K562 (cell line): ENCODE results near the gene NCDN. TPM values are rescaled to one million over a fixed set of nuclear protein-coding genes. Genes with fewer than 3 reads are reported as not detected.

Source experiments
- ATAC-seq: fragments of 200-7000 bp; cut with Tn5 transposase; 3 replicates; pipeline ENCODE4 v1.9.1; 2020; ENCODE audit warnings: moderate library complexity
- BruUV-seq: library from RNA; stranded (reverse); fragments of 400-500 nt; replicated peaks from 2 replicates; lab custom pipeline; 2021; lab: Mats Ljungman, UMichigan
- CTCF ChIA-PET: fragments of 300-600 bp; formaldehyde crosslinking; extraction: SDS; loops from one replicate; lab custom pipeline; 2021; ENCODE audit warnings: low intra/inter-chr PET ratio; lab: Yijun Ruan, JAX
- POLR2A ChIA-PET: fragments of 300-600, 350-650 bp; sonication (Branson Sonifier 250); formaldehyde crosslinking; extraction: SDS; loops from one replicate; lab custom pipeline; 2021; ENCODE audit warnings: antibody characterized with exemption, inconsistent platforms; lab: Yijun Ruan, JAX
- DNase-seq, 4 experiments: peaks; one replicate each; pipeline versions ENCODE4 v3.0.0 to v3.0.0-alpha.2; 2011 to 2018; ENCODE audit warnings: low spot score in 3 of 4, mixed read lengths in 3 of 4; ENCODE audit errors: extremely low read depth in 1 of 4
- FAIRE-seq: peaks from 2 replicates; lab custom pipeline; 2011; peaks lifted over from hg19 to GRCh38; lab: Jason Lieb, UNC
- H2AFZ ChIP-seq: 2 replicates; pipeline ENCODE4 v1.6.0; 2011; ENCODE audit warnings: low read depth, low read length, control low read depth, inconsistent platforms
- H3K27ac ChIP-seq: fragments of 200-600 bp; 3 replicates; pipeline ENCODE4 v1.8.0; 2011; ENCODE audit warnings: low read depth, mild to moderate bottlenecking, control low read depth, inconsistent platforms, low read length, moderate library complexity, mixed read lengths; ENCODE audit errors: extremely low read depth
- H3K27me3 ChIP-seq, 2 experiments: fragments of 300-600 bp in 1 of 2; 2 replicates in 1 of 2; 3 replicates in 1 of 2; pipeline versions ENCODE4 v1.6.0 to v1.8.0; 2011; ENCODE audit warnings: inconsistent platforms in 2 of 2, low read length in 2 of 2, mild to moderate bottlenecking in 1 of 2, mixed read lengths in 1 of 2, moderate library complexity in 1 of 2; ENCODE audit not compliant: control insufficient read depth in 2 of 2, insufficient read depth in 2 of 2
- H3K36me3 ChIP-seq: fragments of 300-600 bp; 3 replicates; pipeline ENCODE4 v1.8.0; 2011; ENCODE audit warnings: mild to moderate bottlenecking, low read length, inconsistent platforms; ENCODE audit not compliant: control insufficient read depth, insufficient read depth
- H3K4me1 ChIP-seq, 2 experiments: fragments of 200-600 bp in 1 of 2; replicated peaks in 1 of 2; 2 replicates in 1 of 2; 3 replicates in 1 of 2; pipeline versions ENCODE4 v1.5.1 to v1.8.0; 2011; ENCODE audit warnings: inconsistent platforms in 2 of 2, low read length in 2 of 2, mild to moderate bottlenecking in 1 of 2, mixed read lengths in 1 of 2, moderate library complexity in 1 of 2; ENCODE audit not compliant: control insufficient read depth in 2 of 2, insufficient read depth in 2 of 2
- H3K4me2 ChIP-seq: 2 replicates; pipeline ENCODE4 v1.6.1; 2011; ENCODE audit warnings: low read length, control low read depth, inconsistent platforms, mixed read lengths; ENCODE audit not compliant: insufficient read depth
- H3K4me3 ChIP-seq: fragments of 200-600 bp; sonication (generic), shearing (Covaris generic); 2 replicates; pipeline ENCODE4 v1.5.1; 2016; ENCODE audit warnings: control low read depth, inconsistent platforms
- H3K79me2 ChIP-seq: fragments of 200-600 bp; 3 replicates; pipeline ENCODE4 v1.8.0; 2011; ENCODE audit warnings: low read length, inconsistent platforms; ENCODE audit not compliant: control insufficient read depth, insufficient read depth
- H3K9ac ChIP-seq, 2 experiments: 2 replicates each; pipeline versions ENCODE4 v1.6.0 to v1.6.1; 2011; ENCODE audit warnings: low read depth in 2 of 2, low read length in 2 of 2, control low read depth in 1 of 2, inconsistent platforms in 1 of 2, mild to moderate bottlenecking in 1 of 2, mixed read lengths in 1 of 2; ENCODE audit not compliant: insufficient read depth in 1 of 2
- H3K9me1 ChIP-seq: one replicate; pipeline ENCODE4 v1.6.0; 2011; ENCODE audit warnings: inconsistent platforms, mild to moderate bottlenecking, low read length, moderate library complexity; ENCODE audit not compliant: control insufficient read depth, insufficient read depth
- H3K9me3 ChIP-seq: replicated peaks from 2 replicates; pipeline ENCODE4 v1.5.1; 2011; ENCODE audit warnings: low read depth, low read length, inconsistent platforms; ENCODE audit not compliant: control insufficient read depth, insufficient read depth
- H4K20me1 ChIP-seq: replicated peaks from 2 replicates; pipeline ENCODE4 v1.6.1; 2011; ENCODE audit warnings: low read length, inconsistent platforms, mixed read lengths; ENCODE audit not compliant: control insufficient read depth, insufficient read depth
- CREB1 ChIP-seq, 2 experiments: sonication (generic) in 1 of 2; formaldehyde crosslinking in 1 of 2; IDR thresholded peaks; 2 replicates each; pipeline versions ENCODE4 v1.6.1 to v1.8.0; 2012 to 2022; ENCODE audit warnings: inconsistent platforms in 1 of 2, mild to moderate bottlenecking in 1 of 2, missing genetic modification reagents in 1 of 2, moderate library complexity in 1 of 2
- RBM25 ChIP-seq: fragments of 200-400 bp; formaldehyde crosslinking; IDR thresholded peaks from 2 replicates; pipeline ENCODE4 v1.6.1; 2018; ENCODE audit warnings: low read length, low read depth, moderate library complexity; ENCODE audit not compliant: severe bottlenecking
- SAFB2 ChIP-seq: fragments of 200-400 bp; formaldehyde crosslinking; IDR thresholded peaks from 2 replicates; pipeline ENCODE4 v1.6.1; 2018; ENCODE audit warnings: borderline replicate concordance, low read length, low read depth, moderate library complexity; ENCODE audit not compliant: severe bottlenecking
- ZFP36 ChIP-seq: fragments of 150-350 bp; IDR thresholded peaks from 2 replicates; pipeline ENCODE4 v1.6.1; 2018; ENCODE audit warnings: low read length, low read depth; ENCODE audit not compliant: partially characterized antibody
- WGBS: fragments of 100-300 bp; shearing (Covaris generic); methylation state at CpG from one replicate; pipeline ENCODE4 v1.1.6; 2016; ENCODE audit warnings: low coverage, mixed read lengths; ENCODE audit not compliant: insufficient coverage; ENCODE audit errors: missing lambda C conversion rate; 5-methylcytosine and 5-hydroxymethylcytosine counted together
- in situ Hi-C: fragments of 300-500 bp; cut with MboI; formaldehyde crosslinking; loops from 4 replicates; pipeline ENCODE4 v1.15.0; 2018; ENCODE audit warnings: inconsistent platforms, mixed read lengths
- intact Hi-C: fragments of 100-400 bp; cut with micrococcal nuclease; formaldehyde crosslinking; loops from 2 replicates; pipeline ENCODE4 v1.14.2; 2022
- polyA plus RNA-seq, 8 experiments: library from polyadenylated mRNA; depleted of rRNA in 4 of 8; stranded (reverse) in 5 of 8; unstranded in 3 of 8; fragments of >200 nt; fragmentation: Nextera tagmentation in 2 of 8; fragmentation: Illumina TruSeq in 1 of 8; extraction: Ambion mirVana in 2 of 8; extraction: Trizol in 1 of 8; gene quantifications; 2 replicates each; pipeline versions ENCODE4 v1.2.1 to v1.2.3, GENCODE V29; 2011 to 2014; ENCODE audit warnings: inconsistent platforms in 1 of 8, missing spikeins in 1 of 8
- total RNA-seq, 7 experiments: library from RNA; depleted of rRNA in 6 of 7; stranded (reverse); fragments of >200 nt in 6 of 7; fragmentation: Illumina TruSeq in 2 of 7; extraction: Trizol in 2 of 7; gene quantifications; 2 replicates each; pipeline versions ENCODE4 v1.2.1 to v1.2.3, GENCODE V29; 2011 to 2021; ENCODE audit warnings: low replicate concordance in 1 of 7
- TF ChIP-seq, protein P1 (sequence below): sonication (generic); formaldehyde crosslinking; IDR thresholded peaks from 2 replicates; pipeline ENCODE4 v1.8.1; 2022; ENCODE audit warnings: missing genetic modification reagents

Gene NCDN
- total and polyA plus RNA-seq, 9 of the 15 experiments (the other 6 are each of a cell fraction or from before 2014, with no cell fraction given): 1.9 to 35.1 (median 10.7) TPM

GRCh38 chr1:35594005-35594760 lies 36.6 kb downstream of the NCDN start:
- Histone ChIP-seq H3K4me3 (no peak overlapping the region), H3K79me2 (no peaks in the 10 kb centered on the region), H3K4me1 (peaks cover 4 to 5% of the 10 kb centered on the region in 2 experiments; a peak in 3 of 5 replicates), H3K9me1 (no peaks in the 10 kb centered on the region), H3K36me3 (peaks cover 23% of the 10 kb centered on the region; the same call in 2 of the 3 replicates), H2AFZ (no peak overlapping the region), H3K9me3 (no peaks in the 10 kb centered on the region), H3K4me2 (no peak overlapping the region), H3K27ac (no peak overlapping the region), H3K9ac (0 out of 4 replicates have a peak overlapping the region, but pooled peaks of 1 of the 2 experiments have one; percentile 14), H3K27me3 (no peaks in the 10 kb centered on the region), H4K20me1 (no peaks in the 10 kb centered on the region)
- BruUV-seq: no TSS peak
- POLR2A ChIA-PET: interaction anchor here (0.7 to 1.9 kb wide), 7 partner anchors 9 to 119 kb away, joined by 3 to 17 read pairs (median 5); no protein-coding TSS in a partner anchor
- TF ChIP-seq RBM25 (peak; percentile 86), SAFB2 (no peak), CREB1 (IDR thresholded peaks at IDR 0.05) (no peak), CREB1 (CRISPR knock-in tag; IDR thresholded peaks at IDR 0.05) (no peak), ZFP36 (peak; percentile 72)
- TF ChIP-seq, protein P1, sequence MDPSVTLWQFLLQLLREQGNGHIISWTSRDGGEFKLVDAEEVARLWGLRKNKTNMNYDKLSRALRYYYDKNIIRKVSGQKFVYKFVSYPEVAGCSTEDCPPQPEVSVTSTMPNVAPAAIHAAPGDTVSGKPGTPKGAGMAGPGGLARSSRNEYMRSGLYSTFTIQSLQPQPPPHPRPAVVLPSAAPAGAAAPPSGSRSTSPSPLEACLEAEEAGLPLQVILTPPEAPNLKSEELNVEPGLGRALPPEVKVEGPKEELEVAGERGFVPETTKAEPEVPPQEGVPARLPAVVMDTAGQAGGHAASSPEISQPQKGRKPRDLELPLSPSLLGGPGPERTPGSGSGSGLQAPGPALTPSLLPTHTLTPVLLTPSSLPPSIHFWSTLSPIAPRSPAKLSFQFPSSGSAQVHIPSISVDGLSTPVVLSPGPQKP: 0 out of 2 replicates have a peak, but pooled peaks have one; percentile 48
- in situ Hi-C loops: no loop called here
- CTCF ChIA-PET: no interaction called here
- no peak for ATAC-seq
- 79% methylated on average over 9 of the region's 9 CpGs for WGBS
- DNase-seq: no peak
- intact Hi-C loops: no loop called here
- peak; percentile 61 for FAIRE-seq
